GM12878 (cell line): ENCODE measurements around the gene OR11G2. TPM values are rescaled to one million over a fixed set of nuclear protein-coding genes. Genes with fewer than 3 reads are reported as not detected.
A peak's percentile ranks its signal among the peaks of the same experiment; 100 is the strongest.

Source experiments
- ATAC-seq: fragments of 200-7000 bp; cut with Tn5 transposase; 3 replicates; pipeline ENCODE4 v1.9.1; 2020; ENCODE audit warnings: mild to moderate bottlenecking, moderate library complexity
- Bru-seq: library from RNA; stranded (reverse); fragments of 400-500 nt; gene quantifications from one replicate; lab custom pipeline; 2021; lab: Mats Ljungman, UMichigan
- BruChase-seq, 2 experiments: library from RNA; stranded (reverse); fragments of 400-500 nt; gene quantifications; one replicate each; lab custom pipeline; 2021; lab: Mats Ljungman, UMichigan
- BruUV-seq: library from RNA; stranded (reverse); fragments of 400-500 nt; replicated peaks from 2 replicates; lab custom pipeline; 2021; lab: Mats Ljungman, UMichigan
- CTCF ChIA-PET: fragments of 300-600 bp; sonication (Branson Sonifier 250); formaldehyde crosslinking; extraction: SDS; loops from one replicate; lab custom pipeline; 2021; ENCODE audit warnings: inconsistent platforms; lab: Yijun Ruan, JAX
- POLR2A ChIA-PET: fragments of 350-600 bp; formaldehyde crosslinking; extraction: SDS; loops from one replicate; lab custom pipeline; 2021; ENCODE audit warnings: inconsistent platforms; lab: Charles Lee
- RAD21 ChIA-PET: fragments of 300-600 bp; sonication (Branson Sonifier 250); formaldehyde crosslinking; loops from one replicate; lab custom pipeline; 2023; ENCODE audit warnings: antibody characterized with exemption; ENCODE audit not compliant: unreplicated experiment; lab: Charles Lee
- SMC1A ChIA-PET: fragments of 300-600 bp; sonication (Branson Sonifier 250); formaldehyde crosslinking; loops from one replicate; lab custom pipeline; 2023; ENCODE audit not compliant: unreplicated experiment, uncharacterized antibody; lab: Charles Lee
- DNase-seq: peaks from one replicate; pipeline ENCODE4 v3.0.0-alpha.2; 2011; ENCODE audit warnings: low read depth, low spot score
- FAIRE-seq: peaks from 3 replicates; lab custom pipeline; 2011; peaks lifted over from hg19 to GRCh38; lab: Jason Lieb, UNC
- H2AFZ ChIP-seq: 2 replicates; pipeline ENCODE4 v1.6.0; 2011; ENCODE audit warnings: low read depth, low read length, control low read depth; ENCODE audit not compliant: control insufficient read depth
- H3K27ac ChIP-seq: 2 replicates; pipeline ENCODE4 v1.5.1; 2011; ENCODE audit warnings: control low read depth; ENCODE audit not compliant: control insufficient read depth, insufficient read depth
- H3K27me3 ChIP-seq, 2 experiments: replicated peaks in 1 of 2; 2 replicates each; pipeline versions ENCODE4 v1.6.0 to v1.6.1; 2011; ENCODE audit warnings: low read length in 1 of 2; ENCODE audit not compliant: control insufficient read depth in 2 of 2, insufficient read depth in 2 of 2
- H3K36me3 ChIP-seq, 2 experiments: 2 replicates each; pipeline ENCODE4 v1.5.1; 2011; ENCODE audit warnings: low read length in 1 of 2; ENCODE audit not compliant: control insufficient read depth in 2 of 2, insufficient read depth in 2 of 2
- H3K4me1 ChIP-seq: 2 replicates; pipeline ENCODE4 v1.6.1; 2011; ENCODE audit warnings: mild to moderate bottlenecking, low read length, moderate library complexity, mixed read lengths; ENCODE audit not compliant: control insufficient read depth, insufficient read depth
- H3K4me2 ChIP-seq: 2 replicates; pipeline ENCODE4 v1.6.0; 2011; ENCODE audit warnings: control low read depth; ENCODE audit not compliant: control insufficient read depth, insufficient read depth
- H3K4me3 ChIP-seq: fragments of 200-600 bp; sonication (generic); 2 replicates; pipeline ENCODE4 v1.5.1; 2016
- H3K79me2 ChIP-seq: 2 replicates; pipeline ENCODE4 v1.6.0; 2011; ENCODE audit warnings: low read length; ENCODE audit not compliant: control insufficient read depth, insufficient read depth
- H3K9ac ChIP-seq: 2 replicates; pipeline ENCODE4 v1.8.0; 2011; ENCODE audit warnings: low read length, control low read depth, mixed read lengths; ENCODE audit not compliant: control insufficient read depth, insufficient read depth
- H3K9me3 ChIP-seq: replicated peaks from 3 replicates; pipeline ENCODE4 v1.5.1; 2011; ENCODE audit warnings: mild to moderate bottlenecking, low read length; ENCODE audit not compliant: control insufficient read depth, insufficient read depth
- H4K20me1 ChIP-seq: 2 replicates; pipeline ENCODE4 v1.6.0; 2011; ENCODE audit not compliant: control insufficient read depth, insufficient read depth
- ATF7 ChIP-seq: fragments of 450-650 bp; IDR thresholded peaks from 2 replicates; pipeline ENCODE4 v1.6.1; 2016; ENCODE audit warnings: low read depth, mild to moderate bottlenecking
- BRCA1 ChIP-seq: IDR thresholded peaks from 2 replicates; pipeline ENCODE4 v1.6.1; 2011; ENCODE audit warnings: low read depth, low read length, improper control_type of control experiment
- CBFB ChIP-seq: IDR thresholded peaks from 2 replicates; pipeline ENCODE4 v1.6.1; 2016; ENCODE audit warnings: antibody characterized with exemption, low read depth
- CBX3 ChIP-seq: fragments of 200-600 bp; sonication (generic); IDR thresholded peaks from 2 replicates; pipeline ENCODE4 v1.6.1; 2016; ENCODE audit warnings: low read depth, borderline replicate concordance
- CBX5 ChIP-seq: sonication (generic); IDR thresholded peaks from 2 replicates; pipeline ENCODE4 v1.6.1; 2016; ENCODE audit warnings: low read depth, moderate library complexity, mild to moderate bottlenecking, inconsistent platforms
- CHD2 ChIP-seq: IDR thresholded peaks from 2 replicates; pipeline ENCODE4 v1.6.1; 2011; ENCODE audit warnings: low read depth, low read length, improper control_type of control experiment, borderline replicate concordance
- DPF2 ChIP-seq: fragments of 450-650 bp; IDR thresholded peaks from 2 replicates; pipeline ENCODE4 v1.6.1; 2017; ENCODE audit warnings: mild to moderate bottlenecking
- ESRRA ChIP-seq: IDR thresholded peaks from 2 replicates; pipeline ENCODE4 v1.6.1; 2012; ENCODE audit warnings: mild to moderate bottlenecking, low read length, improper control_type of control experiment
- FOXK2 ChIP-seq: fragments of 450-650 bp; IDR thresholded peaks from 2 replicates; pipeline ENCODE4 v1.6.1; 2017; ENCODE audit warnings: mild to moderate bottlenecking, moderate library complexity
- JUND ChIP-seq: IDR thresholded peaks from 2 replicates; pipeline ENCODE4 v1.6.1; 2012; ENCODE audit warnings: low read depth, mild to moderate bottlenecking, low read length, improper control_type of control experiment, moderate library complexity
- RUNX3 ChIP-seq: IDR thresholded peaks from 2 replicates; pipeline ENCODE4 v1.6.1; 2012; ENCODE audit warnings: low read length, inconsistent platforms
- SMAD1 ChIP-seq: fragments of 450-650 bp; IDR thresholded peaks from 2 replicates; pipeline ENCODE4 v1.6.1; 2018; ENCODE audit warnings: mild to moderate bottlenecking, low read depth; ENCODE audit not compliant: partially characterized antibody
- ZNF622 ChIP-seq: fragments of 450-650 bp; IDR thresholded peaks from 2 replicates; pipeline ENCODE4 v1.6.1; 2017; ENCODE audit warnings: mild to moderate bottlenecking, inconsistent platforms
- WGBS: methylation state at CpG from one replicate; pipeline ENCODE4 v1.1.6; 2016; ENCODE audit warnings: low lambda C conversion rate; ENCODE audit not compliant: insufficient replicate concordance, insufficient coverage; ENCODE audit errors: missing lambda C conversion rate; 5-methylcytosine and 5-hydroxymethylcytosine counted together
- in situ Hi-C: fragments of 300-500 bp; cut with MboI; formaldehyde crosslinking; loops from 9 replicates; pipeline ENCODE4 v1.14.3; 2018; ENCODE audit warnings: mixed read lengths
- intact Hi-C: fragments of 100-400 bp; cut with micrococcal nuclease; formaldehyde crosslinking; loops from one replicate; pipeline ENCODE4 v1.14.2; 2022; ENCODE audit not compliant: unreplicated experiment
- long read RNA-seq, 2 experiments: library from polyadenylated mRNA; unstranded; transcript quantifications; one replicate each; pipeline ENCODE4 v2.0.0, GENCODE V29; 2019 to 2020
- polyA minus RNA-seq, 3 experiments: library from RNA; depleted of rRNA, polyadenylated mRNA; stranded (reverse); fragments of >200 nt; gene quantifications; 2 replicates each; pipeline ENCODE4 v1.2.3, GENCODE V29; 2011
- polyA plus RNA-seq, 11 experiments: library from polyadenylated mRNA; depleted of rRNA in 4 of 11; unstranded in 6 of 11; stranded (reverse) in 5 of 11; fragments of >200 nt; fragmentation: Nextera tagmentation in 4 of 11; fragmentation: Illumina TruSeq in 1 of 11; extraction: Ambion mirVana in 4 of 11; extraction: Trizol in 1 of 11; gene quantifications; 1 replicate in 1 of 11; 2 replicates in 10 of 11; pipeline versions ENCODE4 v1.2.1 to v1.2.3, GENCODE V29; 2011 to 2016; ENCODE audit warnings: inconsistent platforms in 2 of 11, missing spikeins in 2 of 11, low read depth in 1 of 11
- total RNA-seq, 4 experiments: library from RNA; depleted of rRNA in 3 of 4; stranded (reverse); fragments of >200 nt in 3 of 4; fragmentation: Illumina TruSeq in 1 of 4; extraction: Trizol in 1 of 4; gene quantifications; 2 replicates each; pipeline versions ENCODE4 v1.2.1 to v1.2.3, GENCODE V29; 2013 to 2021
- TF ChIP-seq, protein P1 (sequence below): fragments of 450-650 bp; IDR thresholded peaks from 2 replicates; pipeline ENCODE4 v1.6.1; 2016; ENCODE audit warnings: mild to moderate bottlenecking
- TF ChIP-seq, protein P2 (sequence below): IDR thresholded peaks from 2 replicates; pipeline ENCODE4 v1.6.1; 2011; ENCODE audit warnings: borderline replicate concordance, low read depth, mild to moderate bottlenecking, moderate library complexity, low read length; ENCODE audit not compliant: insufficient read depth, poor library complexity, severe bottlenecking

OR11G2 gene, protein sequence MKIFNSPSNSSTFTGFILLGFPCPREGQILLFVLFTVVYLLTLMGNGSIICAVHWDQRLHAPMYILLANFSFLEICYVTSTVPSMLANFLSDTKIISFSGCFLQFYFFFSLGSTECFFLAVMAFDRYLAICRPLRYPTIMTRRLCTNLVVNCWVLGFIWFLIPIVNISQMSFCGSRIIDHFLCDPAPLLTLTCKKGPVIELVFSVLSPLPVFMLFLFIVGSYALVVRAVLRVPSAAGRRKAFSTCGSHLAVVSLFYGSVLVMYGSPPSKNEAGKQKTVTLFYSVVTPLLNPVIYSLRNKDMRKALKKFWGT
- total RNA-seq (2013; cell fraction: nucleolus; rRNA removed): not detected in 2 replicates
- not detected in 2 replicates for total RNA-seq (2014; rRNA removed)
- not detected in 2 replicates for total RNA-seq (2014; rRNA removed; fragmentation: Illumina TruSeq; extraction: Trizol)
- total RNA-seq (2021): not detected in 2 replicates
- polyA plus RNA-seq (2011; ENCODE audit: low read depth): not detected
- polyA plus RNA-seq (2011; rRNA removed): not detected in 2 replicates
- polyA plus RNA-seq (2011; cell fraction: cytosol; rRNA removed): not detected in 2 replicates
- polyA plus RNA-seq (2011; cell fraction: nucleus; rRNA removed): not detected in 2 replicates
- polyA plus RNA-seq (2012): not detected in 2 replicates
- not detected in 2 replicates for polyA plus RNA-seq (2014; fragmentation: Illumina TruSeq; extraction: Trizol)
- polyA plus RNA-seq (2014; fragmentation: Nextera tagmentation; extraction: Ambion mirVana): not detected
- not detected in 2 replicates for polyA plus RNA-seq (2014; rRNA removed)
- under 1 TPM in 1 of 2 experiments, not detected in 1; 0.08 TPM for polyA plus RNA-seq (2016; fragmentation: Nextera tagmentation; extraction: Ambion mirVana)
- polyA minus RNA-seq (2011; rRNA and poly(A)+ RNA removed): not detected in 2 replicates
- not detected in 2 replicates for polyA minus RNA-seq (2011; cell fraction: cytosol; rRNA and poly(A)+ RNA removed)
- not detected in 2 replicates for polyA minus RNA-seq (2011; cell fraction: nucleus; rRNA and poly(A)+ RNA removed)
- Bru-seq, nascent RNA: percentile 1 among the genes with signal in this experiment
- BruChase-seq, experiment 1, labeled RNA remaining after a 6-hour chase: not detected
- not detected for BruChase-seq, experiment 2, labeled RNA remaining after a 2-hour chase
- long read RNA-seq, experiment 1: 0 reads
- long read RNA-seq, experiment 2: 0 reads

DNA sequence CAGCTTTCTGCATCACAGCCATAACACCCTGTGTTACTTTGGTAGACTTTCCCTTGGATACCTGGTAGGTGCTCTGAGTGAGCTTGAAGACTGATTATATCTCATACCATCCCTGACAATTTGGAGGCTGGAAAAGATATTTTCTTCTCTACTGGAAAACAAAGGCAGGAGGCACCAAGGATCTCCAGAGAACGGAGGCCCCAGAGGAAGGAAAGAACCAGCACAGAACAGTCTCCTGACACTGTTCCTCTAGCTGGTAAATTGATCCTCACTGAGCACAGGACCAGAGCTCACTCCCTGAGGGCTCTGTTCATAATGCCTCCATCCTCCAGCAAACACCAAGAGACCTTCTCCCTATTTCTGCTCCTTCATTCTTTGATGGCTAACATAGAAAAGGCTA lies at the start of gene OR11G2:
Gene OR11G2 (plus strand): TSS at position 301 of the 400 bp plus-strand sequence. CDS start 6,542 bp downstream, outside the sequence.
- H3K9ac ChIP-seq: no peak within 1 kb of the TSS
- H4K20me1 ChIP-seq: no peaks in the 10 kb centered on the region
- no peaks in the 10 kb centered on the region for H3K79me2 ChIP-seq
- no peaks in the 10 kb centered on the region for H3K4me1 ChIP-seq
- no peak within 1 kb of the TSS for H3K4me3 ChIP-seq
- FAIRE-seq: no peak
- H3K9me3 ChIP-seq: no peaks in the 10 kb centered on the region
- in situ Hi-C loops (no loop called here), intact Hi-C loops (no loop called here)
- no peak within 1 kb of the TSS for H3K4me2 ChIP-seq
- no peaks in the 10 kb centered on the region for H3K36me3 ChIP-seq
- RAD21 ChIA-PET: no interaction called here
- DNase-seq: no peak
- no peak within 1 kb of the TSS for H3K27ac ChIP-seq
- H3K27me3 ChIP-seq: no peaks in the 10 kb centered on the region
- SMC1A ChIA-PET: no interaction called here
- WGBS: 0% methylated on average over 1 of the region's 1 CpG
- CTCF ChIA-PET: no interaction called here
- BruUV-seq: no TSS peak
- no peak within 1 kb of the TSS for H2AFZ ChIP-seq
- POLR2A ChIA-PET: no interaction called here
- no peak for ATAC-seq
- TF ChIP-seq ATF7 (no peak), CBX3 (no peak), BRCA1 (no peak), DPF2 (no peak), CBFB (no peak), ZNF622 (no peak), ESRRA (no peak), CBX5 (no peak), FOXK2 (no peak), JUND (no peak), CHD2 (no peak), SMAD1 (no peak), RUNX3 (no peak)
- TF ChIP-seq, protein P1, sequence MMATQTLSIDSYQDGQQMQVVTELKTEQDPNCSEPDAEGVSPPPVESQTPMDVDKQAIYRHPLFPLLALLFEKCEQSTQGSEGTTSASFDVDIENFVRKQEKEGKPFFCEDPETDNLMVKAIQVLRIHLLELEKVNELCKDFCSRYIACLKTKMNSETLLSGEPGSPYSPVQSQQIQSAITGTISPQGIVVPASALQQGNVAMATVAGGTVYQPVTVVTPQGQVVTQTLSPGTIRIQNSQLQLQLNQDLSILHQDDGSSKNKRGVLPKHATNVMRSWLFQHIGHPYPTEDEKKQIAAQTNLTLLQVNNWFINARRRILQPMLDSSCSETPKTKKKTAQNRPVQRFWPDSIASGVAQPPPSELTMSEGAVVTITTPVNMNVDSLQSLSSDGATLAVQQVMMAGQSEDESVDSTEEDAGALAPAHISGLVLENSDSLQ: no peak
- TF ChIP-seq, protein P2, sequence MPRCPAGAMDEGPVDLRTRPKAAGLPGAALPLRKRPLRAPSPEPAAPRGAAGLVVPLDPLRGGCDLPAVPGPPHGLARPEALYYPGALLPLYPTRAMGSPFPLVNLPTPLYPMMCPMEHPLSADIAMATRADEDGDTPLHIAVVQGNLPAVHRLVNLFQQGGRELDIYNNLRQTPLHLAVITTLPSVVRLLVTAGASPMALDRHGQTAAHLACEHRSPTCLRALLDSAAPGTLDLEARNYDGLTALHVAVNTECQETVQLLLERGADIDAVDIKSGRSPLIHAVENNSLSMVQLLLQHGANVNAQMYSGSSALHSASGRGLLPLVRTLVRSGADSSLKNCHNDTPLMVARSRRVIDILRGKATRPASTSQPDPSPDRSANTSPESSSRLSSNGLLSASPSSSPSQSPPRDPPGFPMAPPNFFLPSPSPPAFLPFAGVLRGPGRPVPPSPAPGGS: no peak
